ENCODE measurements around the gene ZEB1. TPM values are rescaled to one million over a fixed set of nuclear protein-coding genes. Genes with fewer than 3 reads are reported as not detected.

Gene ZEB1
- total RNA-seq, 5 donors from 2014 or later (not counting 1 experiment from before 2014, with no cell fraction given): 39.9 to 125 (median 48.4) TPM

DNA sequence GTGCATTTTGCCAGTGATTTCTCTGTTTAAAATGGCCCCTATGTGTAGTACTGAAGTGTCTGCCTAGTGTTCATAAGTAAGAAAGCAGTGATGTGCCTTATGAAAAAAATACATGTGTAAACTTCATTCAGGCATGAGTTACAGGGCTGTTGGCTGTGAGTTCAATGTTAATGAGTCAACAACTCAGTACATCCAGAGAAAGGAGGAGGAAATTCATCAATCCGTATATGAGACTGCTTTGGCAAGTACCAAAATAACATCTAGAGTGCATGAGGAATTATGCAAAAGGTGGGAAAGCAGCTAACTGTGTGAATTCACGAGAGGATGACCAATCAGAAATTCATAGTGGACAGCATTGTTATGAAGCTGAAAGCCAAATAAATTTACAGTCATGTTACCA, 255.6 kb downstream of the ZEB1 start:
- CTCF ChIA-PET: no interaction called here
- Mint-ChIP-seq H3K36me3 (no peaks in the 10 kb centered on the region), H3K9me3 (peaks cover 5 to 8% (median 8%) of the 10 kb centered on the region in 3 donors), H3K27ac (no peak overlapping the region), H3K4me1 (peaks cover 4 to 6% (median 6%) of the 10 kb centered on the region in 3 donors), H3K27me3 (peaks cover 0 to 3% of the 10 kb centered on the region in 2 donors), H3K4me3 (no peak overlapping the region)
- Histone ChIP-seq H3K27me3 (replicated peaks in 1 of 2; ENCODE audit: control insufficient read depth in 2 of 2, extremely low read depth in 1 of 2, insufficient read depth in 2 of 2, low read length in 1 of 2) (peaks cover 0 to under 1% of the 10 kb centered on the region in 2 experiments), H3K27ac (ENCODE audit: low read length) (no peak overlapping the region), H3K4me1 (ENCODE audit: control insufficient read depth in 1 of 2, extremely low read depth in 1 of 2, insufficient read depth in 2 of 2, low read length in 2 of 2) (peaks cover 0 to 6% of the 10 kb centered on the region in 2 experiments), H3K9me3 (no peaks in the 10 kb centered on the region), H3K4me3 (ENCODE audit: control insufficient read depth in 1 of 2, extremely low read depth in 1 of 2, low read length in 1 of 2) (no peak overlapping the region), H3K36me3 (ENCODE audit: control insufficient read depth in 2 of 2, extremely low read depth in 1 of 2, insufficient read depth in 1 of 2, low read length in 1 of 2) (peaks cover 0 to 1% of the 10 kb centered on the region in 2 donors)
- ATAC-seq (replicated peaks in 1 of 4) (no peak), DNase-seq (no peak)
- POLR2A ChIA-PET: no interaction called here
- WGBS (ENCODE audit: insufficient coverage): 80% methylated on average over 1 of the region's 2 CpGs

DNA sequence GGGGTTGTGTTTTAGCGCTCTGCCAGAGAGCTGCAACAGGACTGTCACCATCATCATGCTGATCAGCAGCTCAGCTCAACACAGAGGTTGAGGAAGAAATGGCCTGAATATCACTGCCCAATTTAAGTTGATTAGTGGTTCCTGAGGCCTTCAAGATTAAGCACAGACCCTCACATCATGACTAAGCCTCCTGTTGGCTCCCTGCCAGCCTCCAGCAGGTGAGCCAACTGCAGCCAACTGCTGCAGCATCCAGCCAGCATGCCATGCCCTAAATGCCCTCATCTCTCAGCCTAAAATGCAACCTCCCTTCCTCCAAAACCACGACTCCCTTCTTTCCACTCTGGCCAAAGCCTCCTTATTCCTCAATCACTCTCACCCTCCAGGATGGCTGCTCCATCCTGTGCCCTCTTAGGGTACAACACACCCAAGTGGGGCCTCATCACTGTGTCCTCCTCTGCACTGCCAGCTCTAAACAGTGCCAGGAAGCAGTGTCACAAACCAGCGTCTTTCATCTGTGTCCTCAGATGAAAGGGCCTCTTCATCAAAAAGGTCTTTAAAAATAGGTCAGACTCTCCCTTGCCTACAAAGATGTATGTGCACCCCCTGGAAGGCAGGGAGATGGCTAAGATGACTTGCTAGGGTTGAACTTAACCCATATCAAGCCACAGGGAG, 259.3 kb downstream of the ZEB1 start:
- no peaks in the 10 kb centered on the region for H3K9me3 ChIP-seq
- ChIA-PET POLR2A (no interaction called here), CTCF (no interaction called here)
- Mint-ChIP-seq H3K36me3 (no peaks in the 10 kb centered on the region), H3K4me1 (peaks cover 4 to 6% (median 6%) of the 10 kb centered on the region in 3 donors), H3K27me3 (peaks cover under 1 to 1% of the 10 kb centered on the region in 2 donors), H3K4me3 (no peak overlapping the region), H3K9me3 (peaks cover 5 to 8% (median 8%) of the 10 kb centered on the region in 3 donors), H3K27ac (no peak overlapping the region)
- H3K27ac ChIP-seq (ENCODE audit: low read length): no peak overlapping the region
- peak in 1 of 4 experiments; percentile 29 for ATAC-seq (replicated peaks in 1 of 4)
- 44% methylated on average over 1 of the region's 3 CpGs for WGBS (ENCODE audit: insufficient coverage)
- H3K36me3 ChIP-seq (ENCODE audit: control insufficient read depth in 2 of 2, extremely low read depth in 1 of 2, insufficient read depth in 1 of 2, low read length in 1 of 2): peaks cover 0 to 2% of the 10 kb centered on the region in 2 donors
- H3K4me3 ChIP-seq (ENCODE audit: control insufficient read depth in 1 of 2, extremely low read depth in 1 of 2, low read length in 1 of 2): no peak overlapping the region
- DNase-seq: no peak
- peaks cover 0 to 6% of the 10 kb centered on the region in 2 experiments for H3K4me1 ChIP-seq (ENCODE audit: control insufficient read depth in 1 of 2, extremely low read depth in 1 of 2, insufficient read depth in 2 of 2, low read length in 2 of 2)
- H3K27me3 ChIP-seq (replicated peaks in 1 of 2; ENCODE audit: control insufficient read depth in 2 of 2, extremely low read depth in 1 of 2, insufficient read depth in 2 of 2, low read length in 1 of 2): peaks cover 0 to 8% of the 10 kb centered on the region in 2 experiments

DNA sequence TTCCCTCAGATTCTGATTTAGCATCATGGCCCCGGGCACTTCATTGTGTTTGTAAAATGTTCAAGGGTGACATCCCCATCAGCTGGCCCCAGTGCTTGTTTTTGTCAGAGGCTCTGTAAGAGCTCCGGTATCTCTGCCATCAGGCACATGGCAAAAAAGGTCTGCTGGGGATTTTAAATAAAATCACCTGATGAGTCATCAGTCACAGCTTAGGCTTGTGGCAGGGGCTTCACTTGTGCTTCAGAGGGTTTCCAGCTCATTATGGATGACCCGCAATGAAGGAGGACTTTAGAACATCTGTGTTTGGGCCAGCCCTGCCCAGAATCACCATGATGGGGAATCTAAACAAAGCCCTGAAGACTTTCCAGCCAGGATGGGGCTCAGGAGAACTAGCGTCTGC, 259.9 kb downstream of the ZEB1 start:
- ATAC-seq (replicated peaks in 1 of 4) (no peak), DNase-seq (no peak)
- Histone ChIP-seq H3K4me3 (ENCODE audit: control insufficient read depth in 1 of 2, extremely low read depth in 1 of 2, low read length in 1 of 2) (no peak overlapping the region), H3K9me3 (no peaks in the 10 kb centered on the region), H3K27ac (ENCODE audit: low read length) (no peak overlapping the region), H3K27me3 (replicated peaks in 1 of 2; ENCODE audit: control insufficient read depth in 2 of 2, extremely low read depth in 1 of 2, insufficient read depth in 2 of 2, low read length in 1 of 2) (peaks cover 0 to 10% of the 10 kb centered on the region in 2 experiments), H3K36me3 (ENCODE audit: control insufficient read depth in 2 of 2, extremely low read depth in 1 of 2, insufficient read depth in 1 of 2, low read length in 1 of 2) (peaks cover 0 to 2% of the 10 kb centered on the region in 2 donors), H3K4me1 (ENCODE audit: control insufficient read depth in 1 of 2, extremely low read depth in 1 of 2, insufficient read depth in 2 of 2, low read length in 2 of 2) (peaks cover 0 to 6% of the 10 kb centered on the region in 2 experiments)
- Mint-ChIP-seq H3K4me3 (no peak overlapping the region), H3K27me3 (peaks cover 3 to 7% of the 10 kb centered on the region in 2 donors), H3K27ac (no peak overlapping the region), H3K36me3 (no peaks in the 10 kb centered on the region), H3K9me3 (peaks cover 5 to 8% (median 8%) of the 10 kb centered on the region in 3 donors), H3K4me1 (peaks cover 4 to 6% (median 6%) of the 10 kb centered on the region in 3 donors)
- ChIA-PET CTCF (no interaction called here), POLR2A (no interaction called here)
- WGBS (ENCODE audit: insufficient coverage): 77% methylated on average over 3 of the region's 4 CpGs

All from T-cell (primary cell).